ENCODE data around the gene LSM2.
"Not testable (repeated sequence)": the region's sequence is repeated elsewhere in the genome, so short reads cannot be mapped to it uniquely, and the experiment has no call there.

LSM2 gene

GRCh38 chr6:31819871-31820299 lies 13.1 kb upstream of the LSM2 start:
- no peak overlapping the region for H2BK5ac ChIP-seq (ENCODE audit: low read depth, low read length, poor library complexity)
- H3K4me2 ChIP-seq (ENCODE audit: low read length), result no peak overlapping the region
- peaks cover 16% of the 10 kb centered on the region for H3K79me1 ChIP-seq (ENCODE audit: low read length)
- no peak overlapping the region for H3K14ac ChIP-seq (ENCODE audit: low read length)
- no peak overlapping the region for H2AFZ ChIP-seq (ENCODE audit: insufficient read depth, low read length, poor library complexity)
- no peak overlapping the region for H4K91ac ChIP-seq (ENCODE audit: low read depth, low read length)
- H3K36me3 ChIP-seq (ENCODE audit: control insufficient read depth in 1 of 2, insufficient read depth in 2 of 2, low read length in 2 of 2), result no peaks in the 10 kb centered on the region
- H3K23ac ChIP-seq (ENCODE audit: low read length), result no peak overlapping the region
- H3K9me3 ChIP-seq (ENCODE audit: insufficient read depth, low read depth, low read length), result no peaks in the 10 kb centered on the region
- no peak overlapping the region for H3K9ac ChIP-seq (ENCODE audit: low read length)
- H2AK5ac ChIP-seq (ENCODE audit: low read length), result no peak overlapping the region
- no peak overlapping the region for H3K4ac ChIP-seq (ENCODE audit: low read depth, low read length)
- DNase-seq, result peak in 1 of 2 donors; percentile 11
- no peak overlapping the region for H3K27ac ChIP-seq (ENCODE audit: low read depth, low read length)
- no peak overlapping the region for H3K18ac ChIP-seq (ENCODE audit: low read length)
- H4K8ac ChIP-seq (ENCODE audit: low read depth, low read length), result no peak overlapping the region
- no peak overlapping the region for H2BK120ac ChIP-seq (ENCODE audit: insufficient read depth, low read length, poor library complexity)
- peaks cover 7 to 17% of the 10 kb centered on the region in 2 experiments for H3K4me1 ChIP-seq (ENCODE audit: control insufficient read depth in 1 of 2, insufficient read depth in 2 of 2, low read length in 2 of 2)
- no peak overlapping the region for H4K12ac ChIP-seq (ENCODE audit: low read depth, low read length)
- no peak overlapping the region for H3K4me3 ChIP-seq (ENCODE audit: low read depth, low read length)
- no peak overlapping the region for H2BK12ac ChIP-seq (ENCODE audit: low read length)
- peaks cover 4% of the 10 kb centered on the region for H3K79me2 ChIP-seq (ENCODE audit: control insufficient read depth, insufficient read depth, low read length, poor library complexity)
- no peaks in the 10 kb centered on the region for H3K27me3 ChIP-seq (ENCODE audit: insufficient read depth, low read length)

- Histone ChIP-seq H3K79me1 (ENCODE audit: low read length) (peaks cover 22% of the 10 kb centered on the region), H3K4me1 (ENCODE audit: control insufficient read depth in 1 of 2, insufficient read depth in 2 of 2, low read length in 2 of 2) (peaks cover 8 to 12% of the 10 kb centered on the region in 2 experiments)
- not testable (repeated sequence) for H4K12ac ChIP-seq (ENCODE audit: low read depth, low read length); H3K9me3 ChIP-seq (ENCODE audit: insufficient read depth, low read depth, low read length); H4K8ac ChIP-seq (ENCODE audit: low read depth, low read length); H2BK5ac ChIP-seq (ENCODE audit: low read depth, low read length, poor library complexity); H3K4me3 ChIP-seq (ENCODE audit: low read depth, low read length); H3K27me3 ChIP-seq (ENCODE audit: insufficient read depth, low read length); H3K4ac ChIP-seq (ENCODE audit: low read depth, low read length); H3K79me2 ChIP-seq (ENCODE audit: control insufficient read depth, insufficient read depth, low read length, poor library complexity); H3K27ac ChIP-seq (ENCODE audit: low read depth, low read length); H3K23ac ChIP-seq (ENCODE audit: low read length); H3K36me3 ChIP-seq (ENCODE audit: control insufficient read depth in 1 of 2, insufficient read depth in 2 of 2, low read length in 2 of 2); H2AK5ac ChIP-seq (ENCODE audit: low read length); H2AFZ ChIP-seq (ENCODE audit: insufficient read depth, low read length, poor library complexity); H2BK120ac ChIP-seq (ENCODE audit: insufficient read depth, low read length, poor library complexity); H4K91ac ChIP-seq (ENCODE audit: low read depth, low read length); H2BK12ac ChIP-seq (ENCODE audit: low read length); H3K4me2 ChIP-seq (ENCODE audit: low read length); H3K18ac ChIP-seq (ENCODE audit: low read length); H3K14ac ChIP-seq (ENCODE audit: low read length); H3K9ac ChIP-seq (ENCODE audit: low read length)
- no CpG with 5 or more reads among the region's 8 CpGs for WGBS (ENCODE audit: extremely low coverage, insufficient coverage, insufficient read length)
- peak in 1 of 2 donors; percentile 14 for DNase-seq
These were observed 11.3 kb upstream of the LSM2 start for GRCh38 chr6:31817929-31818511.

GRCh38 chr6:31817133-31817928 lies 10.6 kb upstream of the LSM2 start:
- not testable (repeated sequence) for H3K23ac ChIP-seq (ENCODE audit: low read length); H2BK5ac ChIP-seq (ENCODE audit: low read depth, low read length, poor library complexity); H2BK120ac ChIP-seq (ENCODE audit: insufficient read depth, low read length, poor library complexity); H3K36me3 ChIP-seq (ENCODE audit: control insufficient read depth in 1 of 2, insufficient read depth in 2 of 2, low read length in 2 of 2); DNase-seq; H3K27ac ChIP-seq (ENCODE audit: low read depth, low read length); H3K9ac ChIP-seq (ENCODE audit: low read length); H4K12ac ChIP-seq (ENCODE audit: low read depth, low read length); H3K79me2 ChIP-seq (ENCODE audit: control insufficient read depth, insufficient read depth, low read length, poor library complexity); H3K14ac ChIP-seq (ENCODE audit: low read length); H2BK12ac ChIP-seq (ENCODE audit: low read length); H3K9me3 ChIP-seq (ENCODE audit: insufficient read depth, low read depth, low read length); H3K4me3 ChIP-seq (ENCODE audit: low read depth, low read length); H2AK5ac ChIP-seq (ENCODE audit: low read length); H3K4ac ChIP-seq (ENCODE audit: low read depth, low read length); H3K27me3 ChIP-seq (ENCODE audit: insufficient read depth, low read length); H4K8ac ChIP-seq (ENCODE audit: low read depth, low read length); H4K91ac ChIP-seq (ENCODE audit: low read depth, low read length); H2AFZ ChIP-seq (ENCODE audit: insufficient read depth, low read length, poor library complexity); H3K18ac ChIP-seq (ENCODE audit: low read length)
- H3K4me1 ChIP-seq (ENCODE audit: control insufficient read depth in 1 of 2, insufficient read depth in 2 of 2, low read length in 2 of 2), result peaks cover 8 to 10% of the 10 kb centered on the region in 2 experiments
- no CpG with 5 or more reads among the region's 37 CpGs for WGBS (ENCODE audit: extremely low coverage, insufficient coverage, insufficient read length)
- peaks cover 19% of the 10 kb centered on the region for H3K79me1 ChIP-seq (ENCODE audit: low read length)
- peak overlapping the region; percentile 36 for H3K4me2 ChIP-seq (ENCODE audit: low read length)

GRCh38 chr6:31815025-31815838 lies 8.5 kb upstream of the LSM2 start, which contains the start of the genes HSPA1A and HSPA1L:
TSS of gene HSPA1A (plus strand) at chr6:31815543. CDS start at chr6:31815757, 214 bp downstream.
TSS of gene HSPA1L (minus strand) at chr6:31815283. CDS start at chr6:31811972, 3,311 bp downstream.
- Histone ChIP-seq H3K79me2 (ENCODE audit: control insufficient read depth, insufficient read depth, low read length, poor library complexity) (no peaks in the 10 kb centered on the region), H3K23ac (ENCODE audit: low read length) (no peak within 1 kb of the TSS), H3K79me1 (ENCODE audit: low read length) (peaks cover 9% of the 10 kb centered on the region), H3K36me3 (ENCODE audit: control insufficient read depth in 1 of 2, insufficient read depth in 2 of 2, low read length in 2 of 2) (no peaks in the 10 kb centered on the region), H2BK120ac (ENCODE audit: insufficient read depth, low read length, poor library complexity) (peak within 1 kb of the TSS; percentile 79), H3K27ac (ENCODE audit: low read depth, low read length) (peak within 1 kb of the TSS; percentile 99), H3K9me3 (ENCODE audit: insufficient read depth, low read depth, low read length) (peaks cover 1% of the 10 kb centered on the region), H3K4ac (ENCODE audit: low read depth, low read length) (peak within 1 kb of the TSS; percentile 16), H4K12ac (ENCODE audit: low read depth, low read length) (no peak within 1 kb of the TSS), H3K9ac (ENCODE audit: low read length) (peak within 1 kb of the TSS; percentile 64), H3K14ac (ENCODE audit: low read length) (peak within 1 kb of the TSS; percentile 55), H2AFZ (ENCODE audit: insufficient read depth, low read length, poor library complexity) (peak within 1 kb of the TSS; percentile 47), H3K18ac (ENCODE audit: low read length) (peak within 1 kb of the TSS; percentile 33), H3K4me3 (ENCODE audit: low read depth, low read length) (peak within 1 kb of the TSS; percentile 66), H2BK12ac (ENCODE audit: low read length) (no peak within 1 kb of the TSS), H4K8ac (ENCODE audit: low read depth, low read length) (peak within 1 kb of the TSS; percentile 69), H2AK5ac (ENCODE audit: low read length) (no peak within 1 kb of the TSS), H4K91ac (ENCODE audit: low read depth, low read length) (peak within 1 kb of the TSS; percentile 89), H3K27me3 (ENCODE audit: insufficient read depth, low read length) (no peaks in the 10 kb centered on the region), H3K4me2 (ENCODE audit: low read length) (peak within 1 kb of the TSS; percentile 75), H3K4me1 (ENCODE audit: control insufficient read depth in 1 of 2, insufficient read depth in 2 of 2, low read length in 2 of 2) (peaks cover 6 to 8% of the 10 kb centered on the region in 2 experiments), H2BK5ac (ENCODE audit: low read depth, low read length, poor library complexity) (peak within 1 kb of the TSS; percentile 78)
- peak; percentile 88 to 91 for DNase-seq
- no CpG with 5 or more reads among the region's 56 CpGs for WGBS (ENCODE audit: extremely low coverage, insufficient coverage, insufficient read length)
